Activated CD4-positive, alpha-beta memory T cell treated with anti-CD3 and anti-CD28 coated beads, Interleukin-2, amount 10 ng/mL, durations not matched to agents 7 days and 5 days (primary cell): ENCODE measurements around the gene HOXA2. TPM values are rescaled to one million over a fixed set of nuclear protein-coding genes. Genes with fewer than 3 reads are reported as not detected.

Experiments
- CTCF ChIA-PET: fragments of 350-600 bp; sonication (Branson Sonifier 250); formaldehyde crosslinking; loops from one replicate; lab custom pipeline; 2021; ENCODE audit warnings: antibody characterized with exemption, inconsistent platforms; lab: Charles Lee
- POLR2A ChIA-PET: fragments of 350-600 bp; sonication (Branson Sonifier 250); formaldehyde crosslinking; loops from one replicate; lab custom pipeline; 2021; ENCODE audit warnings: antibody characterized with exemption; lab: Charles Lee
- DNase-seq: peaks from one replicate; pipeline ENCODE4 v3.0.0-alpha.2; 2020
- H3K27ac Mint-ChIP-seq: one replicate; pipeline ENCODE4 v1.8.0; 2021; ENCODE audit warnings: mild to moderate bottlenecking, mixed read lengths
- H3K27me3 Mint-ChIP-seq: one replicate; pipeline ENCODE4 v1.8.0; 2021; ENCODE audit warnings: mixed read lengths
- H3K36me3 Mint-ChIP-seq: one replicate; pipeline ENCODE4 v1.8.0; 2021; ENCODE audit warnings: low read depth, mixed read lengths
- H3K4me1 Mint-ChIP-seq: one replicate; pipeline ENCODE4 v1.8.0; 2021; ENCODE audit warnings: mixed read lengths
- H3K4me3 Mint-ChIP-seq: one replicate; pipeline ENCODE4 v1.8.0; 2021; ENCODE audit warnings: mild to moderate bottlenecking, mixed read lengths
- H3K9me3 Mint-ChIP-seq: one replicate; pipeline ENCODE4 v1.8.0; 2021; ENCODE audit warnings: mixed read lengths
- total RNA-seq, 2 experiments: library from RNA; stranded (reverse); gene quantifications; one replicate each; pipeline ENCODE4 v1.2.3, GENCODE V29; 2021

The HOXA2 gene
- total RNA-seq, 2 experiments from 2014 or later, result not detected

DNA sequence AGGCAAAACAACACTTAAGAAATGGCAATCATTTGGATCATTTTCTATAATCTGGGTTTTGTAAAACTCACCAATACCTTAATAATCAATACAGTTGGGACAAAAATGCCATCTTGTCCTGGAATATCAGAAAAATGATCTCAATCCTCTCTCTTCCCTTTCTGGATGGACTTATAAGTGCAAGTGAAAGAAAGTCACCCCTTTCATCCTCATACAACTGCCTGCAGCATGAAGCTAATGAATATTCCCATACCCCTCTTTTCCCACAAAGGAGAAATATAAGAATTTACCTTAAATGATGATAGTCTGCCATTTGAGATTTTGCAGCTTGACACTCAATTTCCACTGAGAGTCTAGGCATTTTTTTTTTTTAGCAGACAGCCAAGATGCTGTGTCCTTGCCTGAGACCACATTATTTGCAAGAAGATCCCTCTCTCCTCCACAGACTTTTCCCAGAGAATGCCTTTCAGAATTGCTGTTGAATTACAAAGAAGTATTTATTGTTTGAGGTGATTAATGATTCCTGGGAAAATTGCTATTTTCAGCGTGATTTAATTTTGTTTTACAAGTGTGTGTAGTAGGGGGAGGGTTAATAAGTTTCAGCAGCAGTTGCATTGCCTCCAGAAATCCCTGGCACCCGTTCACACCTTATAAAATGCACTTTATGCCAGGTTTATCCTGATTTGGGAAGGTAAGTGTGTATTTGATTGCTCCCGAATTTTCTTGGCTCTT, 24.3 kb upstream of the HOXA2 start:
- Mint-ChIP-seq H3K4me1 (no peaks in the 10 kb centered on the region), H3K36me3 (no peaks in the 10 kb centered on the region), H3K27me3 (peaks cover 30% of the 10 kb centered on the region), H3K9me3 (no peaks in the 10 kb centered on the region), H3K27ac (no peak overlapping the region), H3K4me3 (no peak overlapping the region)
- DNase-seq, result no peak
- POLR2A ChIA-PET, result no interaction called here
- CTCF ChIA-PET, result interaction anchor here (0.7 kb wide), 1 partner anchor 25 kb away, joined by 3 read pairs; no protein-coding TSS in a partner anchor

- Mint-ChIP-seq H3K27me3 (peaks cover 27% of the 10 kb centered on the region), H3K4me3 (no peak overlapping the region), H3K27ac (no peak overlapping the region), H3K9me3 (no peaks in the 10 kb centered on the region), H3K36me3 (no peaks in the 10 kb centered on the region), H3K4me1 (no peaks in the 10 kb centered on the region)
- POLR2A ChIA-PET, result no interaction called here
- CTCF ChIA-PET, result no interaction called here
- no peak for DNase-seq
Observed at GRCh38 chr7:27125986-27126394, 23.5 kb upstream of the HOXA2 start.

DNA sequence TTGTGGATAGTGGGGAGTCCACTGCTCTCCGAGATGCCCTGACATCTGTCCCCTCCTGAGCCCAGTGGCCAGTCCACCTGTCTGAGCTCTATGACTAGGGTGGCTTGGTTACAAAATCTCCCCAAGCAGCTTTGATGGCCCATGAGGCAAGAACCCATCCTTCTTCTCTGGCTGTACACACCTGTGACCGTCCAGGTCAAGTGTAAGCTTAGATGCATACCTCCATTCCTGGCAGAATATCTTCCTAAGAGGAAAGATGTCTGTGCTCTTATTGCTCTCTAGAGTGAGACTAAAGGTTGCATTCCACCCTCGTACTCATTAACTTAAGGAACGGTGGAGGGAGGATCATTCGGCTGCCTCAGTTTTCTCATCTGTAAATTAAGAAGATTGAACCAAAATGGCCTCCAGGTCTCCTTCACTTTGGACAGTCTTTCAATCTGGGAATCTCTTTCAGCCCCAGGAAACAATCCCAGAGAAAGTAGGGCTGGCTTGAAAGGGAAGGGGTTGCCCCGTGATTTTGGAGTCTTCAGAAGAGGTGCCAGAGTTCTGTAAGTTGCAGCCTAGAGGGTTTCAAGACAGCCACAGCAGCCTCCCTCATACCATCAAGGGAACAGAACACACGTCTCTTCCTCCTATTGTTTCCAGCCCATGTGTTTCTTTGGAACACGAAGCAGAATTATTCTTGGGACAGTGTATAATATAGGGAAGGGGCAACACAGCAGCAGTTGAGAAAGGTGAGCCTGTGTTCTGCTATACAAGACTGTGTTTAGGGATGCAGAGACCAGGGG, 22.6 kb upstream of the HOXA2 start:
- H3K36me3 Mint-ChIP-seq, result no peaks in the 10 kb centered on the region
- no peak for DNase-seq
- H3K9me3 Mint-ChIP-seq, result no peaks in the 10 kb centered on the region
- no peak overlapping the region for H3K27ac Mint-ChIP-seq
- ChIA-PET CTCF (no interaction called here), POLR2A (no interaction called here)
- no peak overlapping the region for H3K4me3 Mint-ChIP-seq
- no peaks in the 10 kb centered on the region for H3K4me1 Mint-ChIP-seq
- peaks cover 27% of the 10 kb centered on the region for H3K27me3 Mint-ChIP-seq

- POLR2A ChIA-PET, result no interaction called here
- DNase-seq, result no peak
- H3K27me3 Mint-ChIP-seq, result peaks cover 28% of the 10 kb centered on the region
- CTCF ChIA-PET, result no interaction called here
- H3K36me3 Mint-ChIP-seq, result no peaks in the 10 kb centered on the region
- H3K4me3 Mint-ChIP-seq, result no peak overlapping the region
- no peaks in the 10 kb centered on the region for H3K4me1 Mint-ChIP-seq
- H3K27ac Mint-ChIP-seq, result no peak overlapping the region
- H3K9me3 Mint-ChIP-seq, result no peaks in the 10 kb centered on the region
Observed at GRCh38 chr7:27124096-27124901, 21.8 kb upstream of the HOXA2 start.

DNA sequence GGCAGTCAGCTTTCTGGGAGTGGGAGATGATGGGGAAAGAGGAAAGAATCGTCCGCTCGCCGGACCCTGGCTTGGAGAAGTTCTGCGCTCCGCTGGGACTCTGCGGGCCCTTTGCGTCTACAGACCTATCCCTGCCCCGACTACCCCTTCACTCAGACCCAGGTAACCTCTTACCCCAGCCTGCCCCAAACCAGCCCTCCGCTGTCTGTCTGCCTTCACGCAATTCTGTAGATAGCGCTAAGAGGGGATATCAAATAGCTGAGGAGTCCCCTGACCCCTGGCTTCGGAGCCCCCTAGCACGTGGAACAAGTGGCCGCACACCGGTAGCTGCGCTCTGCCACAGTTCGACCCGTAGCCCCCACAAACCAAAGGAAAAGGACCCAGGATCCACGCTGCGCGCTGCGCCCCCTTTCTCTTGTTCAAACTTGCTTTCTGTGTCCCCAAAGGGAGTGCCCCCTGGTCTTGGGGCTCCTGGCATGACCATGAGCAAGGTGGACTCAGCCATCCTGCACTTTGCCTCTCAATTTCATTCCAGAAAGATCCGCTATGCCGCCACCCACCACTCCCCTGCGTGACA, 21.1 kb upstream of the HOXA2 start:
- no peak for DNase-seq
- Mint-ChIP-seq H3K27ac (no peak overlapping the region), H3K36me3 (no peaks in the 10 kb centered on the region), H3K27me3 (peaks cover 26% of the 10 kb centered on the region), H3K4me1 (no peaks in the 10 kb centered on the region), H3K9me3 (no peaks in the 10 kb centered on the region), H3K4me3 (no peak overlapping the region)
- ChIA-PET CTCF (no interaction called here), POLR2A (no interaction called here)

- no peak for DNase-seq
- no peaks in the 10 kb centered on the region for H3K9me3 Mint-ChIP-seq
- ChIA-PET POLR2A (no interaction called here), CTCF (no interaction called here)
- H3K27me3 Mint-ChIP-seq, result peaks cover 23% of the 10 kb centered on the region
- H3K36me3 Mint-ChIP-seq, result no peaks in the 10 kb centered on the region
- H3K4me3 Mint-ChIP-seq, result no peak overlapping the region
- no peak overlapping the region for H3K27ac Mint-ChIP-seq
- H3K4me1 Mint-ChIP-seq, result no peaks in the 10 kb centered on the region
Observed at GRCh38 chr7:27123007-27123476, 20.6 kb upstream of the HOXA2 start.

DNA sequence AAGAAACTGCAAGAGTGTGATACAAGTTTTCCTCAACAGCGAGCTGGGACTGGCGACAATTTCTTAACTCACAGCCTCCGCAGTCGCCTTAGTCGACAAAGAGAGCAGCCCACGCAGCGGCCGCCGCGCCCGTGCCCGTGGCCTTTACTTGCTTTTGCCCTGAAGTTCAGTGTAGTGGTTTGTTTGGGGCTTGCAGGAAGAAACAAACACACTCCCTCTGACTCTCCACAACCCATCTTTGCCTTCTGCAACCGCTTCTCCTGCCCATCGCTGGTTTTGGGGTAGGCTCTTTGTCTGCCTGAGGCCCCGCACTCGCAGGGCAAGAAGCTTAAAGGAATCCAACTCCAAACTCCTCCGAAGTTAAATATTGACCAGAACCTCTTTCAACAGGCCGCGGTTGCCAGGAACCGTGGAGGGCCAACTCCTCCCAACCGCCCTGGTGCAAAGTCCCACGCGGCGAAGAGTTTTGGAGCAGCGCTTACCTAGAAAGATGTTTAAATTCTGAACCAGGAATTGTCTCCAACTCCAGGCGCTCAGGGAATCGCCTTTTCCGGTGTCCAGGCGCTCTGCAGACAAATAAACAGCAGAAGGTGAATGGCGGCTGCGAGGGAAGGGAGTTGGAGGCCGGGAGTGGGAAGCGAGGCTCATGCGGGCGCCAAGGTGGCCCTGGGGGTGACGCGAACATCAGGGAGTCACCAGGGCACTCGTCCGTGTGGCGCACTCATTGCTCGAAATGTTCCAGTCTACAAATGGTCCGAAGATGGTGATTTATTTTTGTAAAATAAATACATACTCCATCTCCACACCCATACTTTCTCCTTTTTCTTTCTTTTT, 19.8 kb upstream of the HOXA2 start:
- no peaks in the 10 kb centered on the region for H3K9me3 Mint-ChIP-seq
- H3K27me3 Mint-ChIP-seq, result peaks cover 15% of the 10 kb centered on the region
- H3K27ac Mint-ChIP-seq, result no peak overlapping the region
- H3K4me3 Mint-ChIP-seq, result no peak overlapping the region
- H3K4me1 Mint-ChIP-seq, result no peaks in the 10 kb centered on the region
- ChIA-PET POLR2A (no interaction called here), CTCF (no interaction called here)
- no peaks in the 10 kb centered on the region for H3K36me3 Mint-ChIP-seq
- DNase-seq, result no peak

DNA sequence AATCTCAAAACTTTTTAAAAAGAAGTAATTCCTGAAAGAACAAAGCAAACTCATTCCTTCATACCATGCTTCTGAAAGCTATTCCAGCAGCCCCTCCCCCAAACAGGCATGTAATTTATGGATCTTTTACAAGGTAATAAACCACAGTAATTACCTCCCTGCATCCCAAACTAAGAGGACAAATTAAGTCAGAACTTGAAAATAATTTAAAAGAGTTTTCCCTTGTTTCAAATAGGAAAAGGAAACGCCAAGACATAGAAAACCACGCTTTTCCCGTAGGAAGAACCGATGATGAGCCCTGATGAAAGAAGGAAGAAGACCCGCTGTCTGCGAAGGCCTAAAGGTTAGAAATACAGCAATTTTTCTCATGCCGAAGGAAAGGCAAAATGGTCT, 19.2 kb upstream of the HOXA2 start:
- ChIA-PET CTCF (no interaction called here), POLR2A (no interaction called here)
- Mint-ChIP-seq H3K9me3 (no peaks in the 10 kb centered on the region), H3K4me1 (no peaks in the 10 kb centered on the region), H3K27ac (no peak overlapping the region), H3K36me3 (no peaks in the 10 kb centered on the region), H3K27me3 (peaks cover 10% of the 10 kb centered on the region), H3K4me3 (no peak overlapping the region)
- DNase-seq, result no peak

- H3K27ac Mint-ChIP-seq, result no peak overlapping the region
- no peaks in the 10 kb centered on the region for H3K4me1 Mint-ChIP-seq
- ChIA-PET CTCF (interaction anchor here (1.0 kb wide), 1 partner anchor 11 kb away, joined by 3 read pairs; no protein-coding TSS in a partner anchor), POLR2A (no interaction called here)
- H3K36me3 Mint-ChIP-seq, result no peaks in the 10 kb centered on the region
- H3K9me3 Mint-ChIP-seq, result no peaks in the 10 kb centered on the region
- H3K4me3 Mint-ChIP-seq, result no peak overlapping the region
- peaks cover 4% of the 10 kb centered on the region for H3K27me3 Mint-ChIP-seq
- DNase-seq, result no peak
Observed at GRCh38 chr7:27119412-27119911, 17.0 kb upstream of the HOXA2 start.

- Mint-ChIP-seq H3K27me3 (peaks cover 4% of the 10 kb centered on the region), H3K36me3 (no peaks in the 10 kb centered on the region), H3K9me3 (no peaks in the 10 kb centered on the region), H3K4me1 (no peaks in the 10 kb centered on the region), H3K4me3 (no peak overlapping the region), H3K27ac (no peak overlapping the region)
- ChIA-PET CTCF (interaction anchor here (1.1 kb wide), 1 partner anchor 431 kb away, joined by 3 read pairs; no protein-coding TSS in a partner anchor), POLR2A (no interaction called here)
- DNase-seq, result no peak
Observed at GRCh38 chr7:27118580-27118979, 16.1 kb upstream of the HOXA2 start.

GRCh38 chr7:27117887-27118491, 15.5 kb upstream of the HOXA2 start:
- no peaks in the 10 kb centered on the region for H3K9me3 Mint-ChIP-seq
- no peaks in the 10 kb centered on the region for H3K4me1 Mint-ChIP-seq
- no peak overlapping the region for H3K4me3 Mint-ChIP-seq
- H3K27me3 Mint-ChIP-seq, result peaks cover 4% of the 10 kb centered on the region
- POLR2A ChIA-PET, result no interaction called here
- CTCF ChIA-PET, result interaction anchor here (1.1 kb wide), 1 partner anchor 431 kb away, joined by 3 read pairs; no protein-coding TSS in a partner anchor
- no peak overlapping the region for H3K27ac Mint-ChIP-seq
- no peaks in the 10 kb centered on the region for H3K36me3 Mint-ChIP-seq
- no peak for DNase-seq
